DMS 273 treated with DMSO at 0.1 percent for 48 hours (cell line): Measurements from ENCODE around the gene NT5C1A.

Source experiments
- DNase-seq: peaks from one replicate; lab custom pipeline; 2025; lab: John Stamatoyannopoulos, UW

NT5C1A gene

GRCh38 chr1:39637361-39637760 lies 34.5 kb downstream of the NT5C1A start:
- DNase-seq: no peak

- no peak for DNase-seq
Measured at GRCh38 chr1:39635871-39636210, 36.1 kb downstream of the NT5C1A start.

GRCh38 chr1:39635205-39635870 lies 36.6 kb downstream of the NT5C1A start:
- peak; percentile 92 for DNase-seq

DNA sequence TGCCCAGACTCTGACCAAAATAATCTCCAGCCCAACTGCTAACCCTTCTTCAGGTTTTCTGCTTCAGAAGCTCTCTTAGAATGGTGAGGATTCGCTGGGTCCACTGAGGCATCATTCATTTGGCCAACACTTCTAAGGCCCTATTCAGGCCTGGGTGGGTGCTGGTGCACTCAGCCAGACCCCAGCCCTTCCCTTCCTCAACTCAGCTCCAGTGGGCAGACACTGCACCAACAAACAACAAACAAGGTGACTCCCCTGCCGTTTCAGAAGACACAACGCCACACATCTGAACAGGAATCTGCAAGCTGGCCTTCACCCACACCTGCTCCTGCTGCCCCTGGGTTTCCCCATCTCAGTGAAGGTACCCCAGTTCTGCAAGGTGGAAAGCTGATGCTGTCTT lies 38.5 kb downstream of the NT5C1A start:
- DNase-seq: no peak

DNA sequence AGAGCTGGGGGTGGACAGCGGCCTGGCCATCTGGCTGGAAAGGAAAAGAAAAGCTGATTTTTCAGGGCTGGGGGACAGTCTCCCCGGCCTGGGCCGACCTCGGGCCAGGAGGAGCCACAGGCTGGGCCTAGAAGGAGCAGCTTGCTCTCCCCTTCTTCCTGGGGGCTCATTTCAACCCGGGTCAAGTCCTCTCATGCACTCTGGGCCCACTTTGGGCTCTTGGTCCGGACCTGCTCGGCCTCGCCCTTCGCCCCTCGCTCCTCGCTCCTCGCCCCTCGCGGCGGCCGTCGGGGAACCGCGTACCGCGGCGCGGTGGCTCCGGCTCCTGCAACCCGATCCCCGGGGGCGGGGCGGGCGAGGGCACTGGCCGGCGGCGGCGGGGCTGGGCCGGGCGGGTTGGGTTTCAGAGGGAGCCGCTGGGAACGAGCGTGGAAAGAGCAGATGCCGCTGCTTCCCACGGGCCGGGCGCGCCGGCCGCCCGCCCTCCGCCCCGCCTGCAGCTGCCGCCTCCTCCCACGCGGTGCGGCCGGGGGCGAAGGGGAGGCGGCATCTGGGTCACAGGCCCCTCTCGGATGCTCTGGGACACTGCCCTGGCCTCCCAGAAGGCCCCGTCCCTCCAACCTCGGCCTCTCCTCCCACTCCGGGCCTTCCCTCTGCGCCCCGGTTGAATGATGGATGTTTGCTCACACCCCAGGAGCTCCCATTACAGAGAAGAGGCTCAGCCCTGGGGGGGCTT lies 39.1 kb downstream of the NT5C1A start:
- no peak for DNase-seq

DNA sequence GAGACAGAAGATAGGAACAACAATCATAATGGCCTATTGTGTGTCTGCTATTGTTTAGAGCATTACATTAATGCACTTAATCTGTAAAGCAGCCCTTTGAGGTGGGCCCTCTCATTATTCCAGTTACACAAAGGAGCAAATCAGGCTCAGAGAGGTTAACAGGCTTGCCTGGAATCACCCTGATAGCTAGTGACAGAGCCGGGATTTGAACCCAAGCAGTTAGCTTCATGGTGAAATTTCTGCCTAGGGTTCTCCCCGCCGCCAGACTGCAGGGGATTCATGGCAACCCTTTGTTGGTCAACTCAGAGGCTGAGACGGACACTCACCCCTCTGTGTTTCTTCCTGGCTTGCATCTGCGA lies 39.6 kb downstream of the NT5C1A start:
- DNase-seq: no peak

DNA sequence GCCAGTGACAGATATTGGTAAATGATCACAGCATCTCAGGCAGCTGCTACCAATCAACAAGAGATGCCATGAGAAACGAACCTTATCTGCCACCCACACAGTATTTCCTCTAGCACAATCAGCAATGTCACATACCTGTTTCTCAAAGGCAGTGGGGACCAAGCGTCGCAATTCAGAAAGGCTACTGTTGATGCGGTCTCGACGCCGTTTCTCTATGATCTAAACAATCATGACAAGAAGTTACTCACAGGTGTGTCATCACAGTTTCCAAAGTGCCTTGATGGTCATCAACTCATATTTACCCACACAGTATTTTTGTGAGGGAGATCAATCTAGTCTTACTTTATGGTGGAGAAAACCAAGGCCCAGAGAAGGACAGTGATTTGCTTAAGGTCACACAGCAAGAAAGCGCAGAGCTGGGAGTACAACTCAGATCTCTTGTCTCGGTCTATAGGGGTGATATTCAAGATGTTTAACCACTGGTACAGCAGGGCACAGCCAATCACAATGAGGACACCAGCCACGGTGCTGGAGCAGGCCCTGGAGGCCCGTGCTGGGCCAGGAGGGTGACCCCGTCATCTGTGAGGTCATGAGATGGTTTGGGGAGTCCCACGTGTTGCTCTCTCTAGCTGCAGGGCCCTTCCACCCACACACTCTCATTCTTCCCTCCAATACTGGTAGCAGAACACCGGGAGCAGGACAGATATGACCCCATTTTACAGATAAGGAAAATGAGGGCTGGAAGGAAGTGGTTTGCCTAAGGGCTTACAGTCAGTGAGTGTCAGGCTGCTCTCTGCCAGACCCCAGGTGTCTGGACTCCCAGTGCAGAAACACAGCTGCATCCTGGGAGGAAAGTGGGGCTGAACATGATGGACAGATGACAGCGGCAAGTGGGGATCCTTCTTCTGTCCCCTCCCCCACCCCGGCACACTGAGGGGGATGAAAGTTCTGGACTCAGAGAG lies 40.3 kb downstream of the NT5C1A start:
- no peak for DNase-seq

DNA sequence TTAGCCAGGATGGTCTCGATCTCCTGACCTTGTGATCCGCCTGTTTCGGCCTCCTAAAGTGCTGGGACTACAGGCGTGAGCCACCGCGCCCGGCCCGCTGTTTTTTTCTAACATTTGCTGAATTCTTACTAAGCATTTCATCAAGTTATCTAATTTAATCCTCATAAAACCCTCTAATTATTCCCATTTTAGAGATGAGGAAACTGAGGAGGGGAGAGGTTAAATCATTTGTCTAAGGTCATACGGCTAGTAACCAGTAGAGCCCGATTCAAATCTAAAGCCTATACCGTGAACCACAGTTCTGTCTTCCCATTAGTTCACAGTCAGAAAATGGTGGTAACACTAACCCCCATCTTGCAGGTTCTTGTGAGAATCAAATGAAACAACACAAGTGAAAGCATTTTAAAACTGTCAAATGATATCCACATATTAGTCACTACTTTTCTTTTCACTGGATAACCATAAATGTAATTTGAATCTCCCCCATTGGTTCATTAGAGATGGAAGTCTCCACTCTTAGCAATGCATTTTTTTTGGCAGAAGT lies 43.0 kb downstream of the NT5C1A start:
- DNase-seq: no peak

DNA sequence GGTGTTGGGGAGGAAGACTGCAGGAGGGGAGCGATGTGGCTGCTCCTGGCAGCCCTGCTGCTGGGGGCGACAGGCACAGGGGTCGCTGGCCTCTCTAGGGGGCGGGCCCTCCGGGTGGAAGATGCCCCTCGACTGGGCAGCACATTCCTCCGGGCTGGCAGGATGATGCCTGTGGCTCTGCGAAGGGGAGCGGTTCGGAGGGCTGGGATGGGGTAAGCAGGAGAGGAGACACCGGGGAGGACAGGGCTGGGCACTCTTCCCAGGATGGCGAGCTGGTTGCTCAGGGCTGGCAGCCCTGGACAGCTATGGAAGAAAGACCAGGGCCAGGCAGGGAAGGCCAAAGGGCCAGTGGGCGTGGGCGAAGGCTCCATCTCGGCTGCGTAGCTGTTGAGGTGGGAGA lies 45.3 kb downstream of the NT5C1A start:
- DNase-seq: no peak

DNA sequence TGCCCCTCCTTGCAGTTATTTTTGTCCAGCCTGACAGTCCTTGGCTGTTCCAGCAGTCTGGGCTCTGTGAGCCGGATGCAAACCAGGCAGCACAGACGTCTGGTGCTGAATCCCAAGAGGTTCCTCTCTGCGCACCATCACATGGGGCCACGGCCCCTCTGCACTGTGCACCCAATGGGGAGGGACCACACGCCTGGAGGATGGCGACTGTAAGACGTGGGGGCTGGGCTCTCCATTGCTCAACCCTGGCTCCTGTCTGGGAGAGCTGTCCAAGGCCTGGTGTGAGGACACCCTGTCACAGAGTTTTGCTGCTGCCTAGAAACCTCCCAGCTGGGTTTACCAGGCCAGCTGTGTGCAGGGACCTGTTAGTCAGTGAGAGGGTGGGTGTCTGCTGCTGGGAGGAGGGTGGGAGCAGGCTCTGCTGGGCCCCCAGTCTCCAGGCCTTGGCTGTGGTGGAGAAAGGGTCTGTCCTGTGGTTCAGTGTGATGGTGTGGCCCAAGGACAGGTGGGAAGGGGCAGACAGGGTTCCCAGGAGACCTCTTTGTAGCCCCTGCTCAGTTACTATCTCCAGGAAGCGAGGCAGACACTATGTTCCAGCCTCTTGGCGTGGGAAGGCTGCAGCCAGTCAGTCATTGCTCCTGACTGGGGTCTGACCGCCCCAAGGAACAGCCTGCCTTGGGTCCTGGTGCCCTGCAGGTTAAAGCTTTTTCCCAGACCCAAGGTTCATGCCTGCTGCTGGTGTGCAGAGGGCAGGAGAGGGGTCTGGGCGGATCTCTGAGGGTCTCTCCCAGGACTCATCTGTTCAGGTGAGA lies 46.2 kb downstream of the NT5C1A start:
- no peak for DNase-seq

DNA sequence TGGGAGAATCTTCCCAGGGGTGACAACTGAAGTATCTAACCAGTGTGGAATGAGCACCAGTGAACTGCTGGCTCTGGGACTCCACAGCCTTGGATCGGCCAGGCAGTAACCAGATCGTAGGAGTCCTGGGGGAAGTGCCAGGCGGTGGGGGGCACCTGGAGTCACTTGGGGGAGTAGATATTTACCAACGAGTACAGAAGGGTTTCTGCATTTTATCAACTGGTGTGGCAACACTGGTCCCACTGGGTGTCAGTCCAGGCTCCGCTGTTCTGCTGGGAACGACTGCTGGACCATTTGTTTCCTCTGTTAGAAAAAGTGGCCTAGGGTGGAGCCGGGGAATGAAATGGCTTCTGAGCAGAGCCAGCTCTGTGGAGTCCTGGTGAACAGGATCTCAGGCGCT lies 46.9 kb downstream of the NT5C1A start:
- no peak for DNase-seq

GRCh38 chr1:39623053-39623452 lies 48.9 kb downstream of the NT5C1A start:
- no peak for DNase-seq

GRCh38 chr1:39622427-39622826 lies 49.5 kb downstream of the NT5C1A start:
- DNase-seq: no peak

DNA sequence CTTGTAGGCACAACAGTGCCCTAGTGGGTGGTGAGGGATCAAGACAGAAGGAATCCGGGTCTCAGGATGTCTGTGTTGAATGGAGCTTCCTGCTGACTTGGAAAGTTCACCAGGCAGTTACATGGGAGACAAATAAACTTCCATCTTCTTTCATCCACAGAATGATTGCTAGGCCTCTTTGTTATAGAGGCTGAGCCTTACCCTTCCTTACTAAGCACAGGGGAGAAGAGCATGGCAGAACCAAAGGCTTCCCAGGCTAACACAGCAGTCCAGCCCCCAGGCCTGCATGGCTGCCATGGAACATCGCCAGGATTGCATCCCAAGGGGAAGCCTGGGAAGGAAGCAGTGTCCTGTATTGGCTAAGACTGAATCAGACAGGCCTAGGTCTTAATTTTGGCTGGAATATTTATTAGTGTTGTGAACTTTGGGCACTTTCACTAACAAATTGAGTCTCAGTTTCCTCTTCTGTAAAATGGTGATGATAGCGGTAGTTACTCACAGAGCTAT lies 51.2 kb downstream of the NT5C1A start:
- no peak for DNase-seq

GRCh38 chr1:39617488-39618049 lies 54.3 kb downstream of the NT5C1A start:
- no peak for DNase-seq

GRCh38 chr1:39615086-39615673 lies 56.7 kb downstream of the NT5C1A start:
- no peak for DNase-seq

GRCh38 chr1:39614488-39614887 lies 57.4 kb downstream of the NT5C1A start:
- DNase-seq: no peak

GRCh38 chr1:39613250-39613649 lies 58.7 kb downstream of the NT5C1A start:
- no peak for DNase-seq

- no peak for DNase-seq
Measured at GRCh38 chr1:39609618-39610331, 62.1 kb downstream of the NT5C1A start.
